Calu3 (cell line): ENCODE data around the gene PUM1. TPM values are rescaled to one million over a fixed set of nuclear protein-coding genes. Genes with fewer than 3 reads are reported as not detected.
A peak's percentile ranks its signal among the peaks of the same experiment; 100 is the strongest.
"Not testable (repeated sequence)": the region's sequence is repeated elsewhere in the genome, so short reads cannot be mapped to it uniquely, and the experiment has no call there.

Source experiments
- BruUV-seq: library from RNA; stranded (reverse); fragments of 400-500 nt; replicated peaks from 2 replicates; lab custom pipeline; 2021; lab: Mats Ljungman, UMichigan
- CTCF ChIA-PET: fragments of 300-600 bp; sonication (Branson Sonifier 250); formaldehyde crosslinking; loops from one replicate; lab custom pipeline; 2022; ENCODE audit warnings: antibody characterized with exemption; lab: Charles Lee
- DNase-seq: peaks from one replicate; pipeline ENCODE4 v3.0.0; 2022
- H3K27ac Mint-ChIP-seq: one replicate; pipeline ENCODE4 v1.8.0; 2022; ENCODE audit warnings: mixed read lengths; ENCODE audit not compliant: unreplicated experiment
- H3K27me3 Mint-ChIP-seq: one replicate; pipeline ENCODE4 v1.8.0; 2022; ENCODE audit warnings: mixed read lengths; ENCODE audit not compliant: unreplicated experiment
- H3K36me3 Mint-ChIP-seq: one replicate; pipeline ENCODE4 v1.8.0; 2022; ENCODE audit warnings: mild to moderate bottlenecking, moderate library complexity, mixed read lengths; ENCODE audit not compliant: insufficient read depth, unreplicated experiment
- H3K4me1 Mint-ChIP-seq: one replicate; pipeline ENCODE4 v1.8.0; 2022; ENCODE audit warnings: mild to moderate bottlenecking, low read depth, mixed read lengths; ENCODE audit not compliant: unreplicated experiment
- H3K4me3 Mint-ChIP-seq: one replicate; pipeline ENCODE4 v1.8.0; 2022; ENCODE audit warnings: mild to moderate bottlenecking, low read depth, moderate library complexity, mixed read lengths; ENCODE audit not compliant: unreplicated experiment
- H3K9me3 Mint-ChIP-seq: one replicate; pipeline ENCODE4 v1.8.0; 2022; ENCODE audit warnings: low read depth, mixed read lengths; ENCODE audit not compliant: unreplicated experiment
- intact Hi-C: fragments of 100-400 bp; cut with micrococcal nuclease; formaldehyde crosslinking; loops from one replicate; pipeline ENCODE4 v1.10.0; 2022; ENCODE audit not compliant: unreplicated experiment
- total RNA-seq: library from RNA; stranded (reverse); gene quantifications from 2 replicates; pipeline ENCODE4 v1.2.3, GENCODE V29; 2022
- TF ChIP-seq, protein P1 (sequence below): fragments of 200-600 bp; IDR thresholded peaks from one replicate; pipeline ENCODE4 v1.8.0; 2022; ENCODE audit warnings: antibody characterized with exemption; ENCODE audit not compliant: unreplicated experiment

PUM1 gene
- total RNA-seq, 1 experiment from 2014 or later, result 163 TPM

DNA sequence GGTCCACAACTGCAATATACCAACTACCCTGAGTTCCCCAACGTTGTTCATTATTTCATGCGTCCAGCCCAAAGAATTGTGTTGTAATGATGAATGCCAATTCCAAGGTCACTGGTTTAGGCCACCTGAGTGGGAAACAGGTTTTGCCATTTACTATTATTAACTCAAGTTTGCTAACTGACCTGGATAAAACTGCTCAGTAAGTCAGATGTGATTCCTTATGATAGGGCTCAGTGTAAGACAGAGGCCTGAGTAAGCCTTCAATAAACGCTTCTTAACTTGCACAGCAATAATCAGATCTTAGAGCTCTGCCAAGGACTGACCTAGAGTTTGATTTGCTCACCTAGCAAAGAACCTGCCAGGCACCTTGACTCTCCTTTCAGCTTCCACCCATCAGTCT, 10.0 kb downstream of the PUM1 start:
- TF ChIP-seq, protein P1, sequence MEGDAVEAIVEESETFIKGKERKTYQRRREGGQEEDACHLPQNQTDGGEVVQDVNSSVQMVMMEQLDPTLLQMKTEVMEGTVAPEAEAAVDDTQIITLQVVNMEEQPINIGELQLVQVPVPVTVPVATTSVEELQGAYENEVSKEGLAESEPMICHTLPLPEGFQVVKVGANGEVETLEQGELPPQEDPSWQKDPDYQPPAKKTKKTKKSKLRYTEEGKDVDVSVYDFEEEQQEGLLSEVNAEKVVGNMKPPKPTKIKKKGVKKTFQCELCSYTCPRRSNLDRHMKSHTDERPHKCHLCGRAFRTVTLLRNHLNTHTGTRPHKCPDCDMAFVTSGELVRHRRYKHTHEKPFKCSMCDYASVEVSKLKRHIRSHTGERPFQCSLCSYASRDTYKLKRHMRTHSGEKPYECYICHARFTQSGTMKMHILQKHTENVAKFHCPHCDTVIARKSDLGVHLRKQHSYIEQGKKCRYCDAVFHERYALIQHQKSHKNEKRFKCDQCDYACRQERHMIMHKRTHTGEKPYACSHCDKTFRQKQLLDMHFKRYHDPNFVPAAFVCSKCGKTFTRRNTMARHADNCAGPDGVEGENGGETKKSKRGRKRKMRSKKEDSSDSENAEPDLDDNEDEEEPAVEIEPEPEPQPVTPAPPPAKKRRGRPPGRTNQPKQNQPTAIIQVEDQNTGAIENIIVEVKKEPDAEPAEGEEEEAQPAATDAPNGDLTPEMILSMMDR, result no peak
- CTCF ChIA-PET, result no interaction called here
- peak overlapping the region; percentile 39 for H3K4me3 Mint-ChIP-seq
- no TSS peak for BruUV-seq
- H3K27me3 Mint-ChIP-seq, result no peaks in the 10 kb centered on the region
- no peak for DNase-seq
- H3K27ac Mint-ChIP-seq, result peak overlapping the region; percentile 62
- intact Hi-C loops, result no loop called here
- H3K4me1 Mint-ChIP-seq, result peaks cover 31% of the 10 kb centered on the region
- H3K9me3 Mint-ChIP-seq, result no peaks in the 10 kb centered on the region
- peaks cover 95% of the 10 kb centered on the region for H3K36me3 Mint-ChIP-seq

DNA sequence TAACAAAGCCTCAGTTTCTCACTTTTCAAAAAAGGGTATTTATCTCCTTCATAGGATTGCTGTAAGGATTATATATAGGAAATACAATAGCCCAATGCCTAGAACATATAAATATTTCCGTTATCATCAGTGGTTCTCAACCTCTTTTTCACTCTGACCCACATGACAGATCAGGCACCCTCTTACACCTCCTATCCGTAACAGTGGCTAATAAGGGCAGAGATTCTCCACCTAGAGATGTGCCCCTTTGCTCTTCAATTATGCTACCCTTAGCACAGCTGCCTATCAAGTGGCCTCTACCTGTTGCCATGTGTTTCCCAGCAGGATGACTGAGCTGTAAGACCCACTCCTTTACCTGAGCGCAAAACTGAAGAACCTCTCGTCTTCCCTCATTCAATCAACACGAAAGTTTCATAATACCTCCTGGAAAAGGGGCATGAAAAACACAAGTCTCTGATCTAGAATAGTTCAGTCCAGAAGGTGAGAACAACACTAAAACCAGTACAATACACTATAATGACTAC, 10.5 kb downstream of the PUM1 start:
- H3K9me3 Mint-ChIP-seq, result no peaks in the 10 kb centered on the region
- CTCF ChIA-PET, result interaction anchor here (0.6 kb wide), 1 partner anchor 10 kb away, joined by 8 read pairs; no protein-coding TSS in a partner anchor
- BruUV-seq, result no TSS peak
- peaks cover 92% of the 10 kb centered on the region for H3K36me3 Mint-ChIP-seq
- TF ChIP-seq, protein P1, result no peak
- peak overlapping the region; percentile 62 for H3K27ac Mint-ChIP-seq
- H3K4me3 Mint-ChIP-seq, result peak overlapping the region; percentile 39
- intact Hi-C loops, result no loop called here
- H3K27me3 Mint-ChIP-seq, result no peaks in the 10 kb centered on the region
- H3K4me1 Mint-ChIP-seq, result peaks cover 31% of the 10 kb centered on the region
- DNase-seq, result no peak

DNA sequence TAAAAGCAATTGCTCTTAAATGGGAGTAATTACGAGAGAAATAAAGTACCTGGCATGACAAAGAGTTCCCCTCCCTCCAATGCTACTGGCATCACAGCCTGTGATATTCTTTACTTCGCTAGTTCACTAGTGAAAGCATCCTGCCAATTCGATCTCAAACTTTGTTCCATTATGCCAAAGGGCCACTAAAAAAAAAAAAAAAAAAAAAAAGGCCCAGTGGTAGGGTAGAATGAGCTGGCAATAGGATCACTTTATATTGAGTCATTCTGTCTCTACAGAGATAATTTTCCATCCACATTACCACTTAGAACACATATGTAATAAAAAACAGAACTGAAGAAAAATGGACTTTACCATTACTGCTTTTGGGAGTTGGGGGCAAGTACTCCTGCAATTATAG, 11.2 kb downstream of the PUM1 start:
- DNase-seq, result no peak
- intact Hi-C loops, result no loop called here
- Mint-ChIP-seq H3K27ac (no peak overlapping the region), H3K4me3 (no peak overlapping the region), H3K4me1 (peaks cover 31% of the 10 kb centered on the region), H3K9me3 (no peaks in the 10 kb centered on the region), H3K27me3 (no peaks in the 10 kb centered on the region), H3K36me3 (peaks cover 87% of the 10 kb centered on the region)
- TF ChIP-seq, protein P1, result no peak
- CTCF ChIA-PET, result interaction anchor here (0.6 kb wide), 1 partner anchor 11 kb away, joined by 8 read pairs; no protein-coding TSS in a partner anchor
- no TSS peak for BruUV-seq

DNA sequence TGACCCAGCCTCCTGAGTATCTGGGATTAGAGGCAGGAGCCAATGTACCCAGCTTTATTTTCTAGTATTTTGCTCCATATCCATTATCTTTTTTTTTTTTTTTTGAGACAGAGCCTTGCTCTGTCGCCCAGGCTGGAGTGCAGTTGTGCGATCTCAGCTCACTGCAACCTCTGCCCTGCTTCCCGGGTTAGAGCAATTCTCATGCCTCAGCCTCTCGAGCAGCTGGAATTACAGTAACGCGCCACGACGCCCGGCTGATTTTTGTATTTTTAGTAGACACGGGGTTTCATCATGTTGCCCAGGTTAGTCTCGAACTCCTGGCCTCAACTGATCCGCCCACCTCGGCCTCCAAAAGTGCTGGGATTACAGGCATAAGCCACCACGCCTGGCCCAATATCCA, 12.9 kb downstream of the PUM1 start:
- intact Hi-C loops, CTCF ChIA-PET, DNase-seq, H3K27ac Mint-ChIP-seq, BruUV-seq, H3K4me3 Mint-ChIP-seq, H3K27me3 Mint-ChIP-seq, H3K9me3 Mint-ChIP-seq: not testable (repeated sequence)
- Mint-ChIP-seq H3K4me1 (peaks cover 31% of the 10 kb centered on the region), H3K36me3 (peaks cover 76% of the 10 kb centered on the region)

DNA sequence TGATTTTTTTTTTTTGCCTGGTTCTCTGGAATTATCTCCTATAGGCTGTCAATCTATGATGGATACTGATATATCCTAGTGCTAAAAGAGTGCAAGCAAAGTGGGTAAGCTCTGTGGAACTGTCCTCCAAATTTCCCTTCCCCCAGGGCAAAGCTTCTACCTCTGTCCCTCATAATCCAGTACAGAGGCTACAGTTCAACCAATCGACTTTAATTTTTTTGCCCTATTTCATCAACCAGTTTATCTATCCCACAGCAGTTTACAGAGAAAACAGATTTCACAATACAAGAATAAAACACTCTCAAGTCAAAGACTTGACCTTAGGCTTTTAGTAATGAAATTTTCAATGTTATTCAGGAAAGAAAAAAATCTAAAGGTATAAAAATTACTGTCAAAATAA, 13.9 kb downstream of the PUM1 start:
- Mint-ChIP-seq H3K4me3 (no peak overlapping the region), H3K36me3 (peaks cover 66% of the 10 kb centered on the region), H3K27ac (no peak overlapping the region), H3K4me1 (peaks cover 29% of the 10 kb centered on the region), H3K9me3 (no peaks in the 10 kb centered on the region), H3K27me3 (no peaks in the 10 kb centered on the region)
- intact Hi-C loops, result no loop called here
- CTCF ChIA-PET, result no interaction called here
- DNase-seq, result no peak
- TF ChIP-seq, protein P1, result no peak
- no TSS peak for BruUV-seq

DNA sequence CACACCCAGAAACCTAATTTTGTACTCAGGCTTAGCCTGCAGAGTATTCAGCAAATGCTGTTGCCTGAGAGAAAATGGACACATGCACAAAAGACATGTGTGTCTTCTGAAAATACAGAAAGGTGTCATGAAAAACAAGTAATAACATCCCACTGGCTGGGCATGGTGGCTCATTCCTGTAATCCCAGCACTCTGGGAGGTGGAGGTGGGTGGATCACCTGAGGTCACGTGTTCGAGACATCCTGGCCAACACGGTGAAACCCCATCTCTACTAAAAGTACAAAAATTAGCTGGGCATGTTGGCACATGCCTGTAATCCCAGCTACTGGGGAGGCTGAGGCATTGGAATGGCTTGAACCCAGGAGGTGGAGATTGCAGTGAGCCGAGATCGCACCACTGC, 18.0 kb downstream of the PUM1 start:
- intact Hi-C loops, DNase-seq, H3K27ac Mint-ChIP-seq, H3K4me3 Mint-ChIP-seq, BruUV-seq, CTCF ChIA-PET, H3K27me3 Mint-ChIP-seq, H3K9me3 Mint-ChIP-seq: not testable (repeated sequence)
- Mint-ChIP-seq H3K36me3 (peaks cover 44% of the 10 kb centered on the region), H3K4me1 (peaks cover 12% of the 10 kb centered on the region)
